ENCODE measurements around the gene CSRP1. TPM values are rescaled to one million over a fixed set of nuclear protein-coding genes. Genes with fewer than 3 reads are reported as not detected.

The CSRP1 gene
- total and polyA plus RNA-seq, 2 of the 13 experiments (the other 11 are each of a cell fraction or from before 2014, with no cell fraction given) = 17.7 to 68.9 TPM

GRCh38 chr1:201506557-201507359, at the start of gene CSRP1 (continued):
- peak; percentile 88 for TF ChIP-seq HNRNPL (IDR thresholded peaks at IDR 0.05; ENCODE audit: low read depth, low read length)
- TF ChIP-seq MYC (CRISPR knock-in tag; IDR thresholded peaks at IDR 0.05; ENCODE audit: borderline replicate concordance) = peak; percentile 63; the same call in 1 of the 2 replicates
- peak; percentile 57; the same call in 1 of the 2 replicates for TF ChIP-seq ATF2 (CRISPR knock-in tag; IDR thresholded peaks at IDR 0.05)
- TF ChIP-seq ZNF441 (CRISPR knock-in tag; IDR thresholded peaks at IDR 0.05; ENCODE audit: borderline replicate concordance) = no peak
- peak; percentile 26; the same call in 1 of the 2 replicates for TF ChIP-seq HNF4A (CRISPR knock-in tag; IDR thresholded peaks at IDR 0.05)
- peak; percentile 39; the same call in 1 of the 2 replicates for TF ChIP-seq IRF9 (CRISPR knock-in tag; IDR thresholded peaks at IDR 0.05; ENCODE audit: borderline replicate concordance)
- TF ChIP-seq, protein P1, sequence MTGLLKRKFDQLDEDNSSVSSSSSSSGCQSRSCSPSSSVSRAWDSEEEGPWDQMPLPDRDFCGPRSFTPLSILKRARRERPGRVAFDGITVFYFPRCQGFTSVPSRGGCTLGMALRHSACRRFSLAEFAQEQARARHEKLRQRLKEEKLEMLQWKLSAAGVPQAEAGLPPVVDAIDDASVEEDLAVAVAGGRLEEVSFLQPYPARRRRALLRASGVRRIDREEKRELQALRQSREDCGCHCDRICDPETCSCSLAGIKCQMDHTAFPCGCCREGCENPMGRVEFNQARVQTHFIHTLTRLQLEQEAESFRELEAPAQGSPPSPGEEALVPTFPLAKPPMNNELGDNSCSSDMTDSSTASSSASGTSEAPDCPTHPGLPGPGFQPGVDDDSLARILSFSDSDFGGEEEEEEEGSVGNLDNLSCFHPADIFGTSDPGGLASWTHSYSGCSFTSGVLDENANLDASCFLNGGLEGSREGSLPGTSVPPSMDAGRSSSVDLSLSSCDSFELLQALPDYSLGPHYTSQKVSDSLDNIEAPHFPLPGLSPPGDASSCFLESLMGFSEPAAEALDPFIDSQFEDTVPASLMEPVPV (CRISPR knock-in tag; IDR thresholded peaks at IDR 0.05) = peak; percentile 36; the same call in 1 of the 2 replicates
- peak; percentile 66; the same call in 1 of the 2 replicates for TF ChIP-seq ZNF563 (CRISPR knock-in tag; IDR thresholded peaks at IDR 0.05)
- TF ChIP-seq SAP130 (CRISPR knock-in tag; IDR thresholded peaks at IDR 0.05; ENCODE audit: low read depth) = peak; percentile 61
- 0 out of 2 replicates have a peak, but pooled peaks have one; percentile 14 for TF ChIP-seq MEIS1 (CRISPR knock-in tag; IDR thresholded peaks at IDR 0.05; ENCODE audit: borderline replicate concordance)
- TF ChIP-seq, protein P2, sequence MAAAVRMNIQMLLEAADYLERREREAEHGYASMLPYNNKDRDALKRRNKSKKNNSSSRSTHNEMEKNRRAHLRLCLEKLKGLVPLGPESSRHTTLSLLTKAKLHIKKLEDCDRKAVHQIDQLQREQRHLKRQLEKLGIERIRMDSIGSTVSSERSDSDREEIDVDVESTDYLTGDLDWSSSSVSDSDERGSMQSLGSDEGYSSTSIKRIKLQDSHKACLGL (CRISPR knock-in tag; IDR thresholded peaks at IDR 0.05) = peak; percentile 81; the same call in 1 of the 2 replicates
- peak; percentile 82; the same call in 1 of the 2 replicates for TF ChIP-seq MTA1 (CRISPR knock-in tag; IDR thresholded peaks at IDR 0.05; ENCODE audit: borderline replicate concordance)
- no peak for TF ChIP-seq ZNF691 (CRISPR knock-in tag; IDR thresholded peaks at IDR 0.05; ENCODE audit: borderline replicate concordance, low read depth)
- TF ChIP-seq YY1 (IDR thresholded peaks at IDR 0.05; ENCODE audit: insufficient read depth, insufficient replicate concordance, low read depth, low read length) = peak; percentile 42
- no peak for TF ChIP-seq ISL2 (CRISPR knock-in tag; IDR thresholded peaks at IDR 0.05)
- TF ChIP-seq, protein P3, sequence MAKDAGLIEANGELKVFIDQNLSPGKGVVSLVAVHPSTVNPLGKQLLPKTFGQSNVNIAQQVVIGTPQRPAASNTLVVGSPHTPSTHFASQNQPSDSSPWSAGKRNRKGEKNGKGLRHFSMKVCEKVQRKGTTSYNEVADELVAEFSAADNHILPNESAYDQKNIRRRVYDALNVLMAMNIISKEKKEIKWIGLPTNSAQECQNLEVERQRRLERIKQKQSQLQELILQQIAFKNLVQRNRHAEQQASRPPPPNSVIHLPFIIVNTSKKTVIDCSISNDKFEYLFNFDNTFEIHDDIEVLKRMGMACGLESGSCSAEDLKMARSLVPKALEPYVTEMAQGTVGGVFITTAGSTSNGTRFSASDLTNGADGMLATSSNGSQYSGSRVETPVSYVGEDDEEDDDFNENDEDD (CRISPR knock-in tag; IDR thresholded peaks at IDR 0.05; ENCODE audit: borderline replicate concordance) = peak; percentile 49; the same call in 1 of the 2 replicates
- peak; percentile 65 for TF ChIP-seq HDAC1 (CRISPR knock-in tag; IDR thresholded peaks at IDR 0.05)
